D721Med (cell line): ENCODE measurements around the gene P2RY6.

ENCODE experiments used
- DNase-seq: peaks from one replicate; pipeline ENCODE4 v3.0.0; 2011; ENCODE audit warnings: low spot score; ENCODE audit not compliant: insufficient read length
- FAIRE-seq: peaks from 2 replicates; lab custom pipeline; 2011; peaks lifted over from hg19 to GRCh38; lab: Jason Lieb, UNC
- TF ChIP-seq, protein P1 (sequence below): IDR thresholded peaks from 2 replicates; pipeline ENCODE4 v1.5.1; 2012; ENCODE audit warnings: mild to moderate bottlenecking, control low read depth; ENCODE audit not compliant: insufficient read depth; ENCODE audit errors: missing control alignments

Gene P2RY6

GRCh38 chr11:73343076-73343873 lies 71.1 kb downstream of the P2RY6 start:
- DNase-seq, result no peak
- TF ChIP-seq, protein P1, sequence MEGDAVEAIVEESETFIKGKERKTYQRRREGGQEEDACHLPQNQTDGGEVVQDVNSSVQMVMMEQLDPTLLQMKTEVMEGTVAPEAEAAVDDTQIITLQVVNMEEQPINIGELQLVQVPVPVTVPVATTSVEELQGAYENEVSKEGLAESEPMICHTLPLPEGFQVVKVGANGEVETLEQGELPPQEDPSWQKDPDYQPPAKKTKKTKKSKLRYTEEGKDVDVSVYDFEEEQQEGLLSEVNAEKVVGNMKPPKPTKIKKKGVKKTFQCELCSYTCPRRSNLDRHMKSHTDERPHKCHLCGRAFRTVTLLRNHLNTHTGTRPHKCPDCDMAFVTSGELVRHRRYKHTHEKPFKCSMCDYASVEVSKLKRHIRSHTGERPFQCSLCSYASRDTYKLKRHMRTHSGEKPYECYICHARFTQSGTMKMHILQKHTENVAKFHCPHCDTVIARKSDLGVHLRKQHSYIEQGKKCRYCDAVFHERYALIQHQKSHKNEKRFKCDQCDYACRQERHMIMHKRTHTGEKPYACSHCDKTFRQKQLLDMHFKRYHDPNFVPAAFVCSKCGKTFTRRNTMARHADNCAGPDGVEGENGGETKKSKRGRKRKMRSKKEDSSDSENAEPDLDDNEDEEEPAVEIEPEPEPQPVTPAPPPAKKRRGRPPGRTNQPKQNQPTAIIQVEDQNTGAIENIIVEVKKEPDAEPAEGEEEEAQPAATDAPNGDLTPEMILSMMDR, result no peak
- no peak for FAIRE-seq

DNA sequence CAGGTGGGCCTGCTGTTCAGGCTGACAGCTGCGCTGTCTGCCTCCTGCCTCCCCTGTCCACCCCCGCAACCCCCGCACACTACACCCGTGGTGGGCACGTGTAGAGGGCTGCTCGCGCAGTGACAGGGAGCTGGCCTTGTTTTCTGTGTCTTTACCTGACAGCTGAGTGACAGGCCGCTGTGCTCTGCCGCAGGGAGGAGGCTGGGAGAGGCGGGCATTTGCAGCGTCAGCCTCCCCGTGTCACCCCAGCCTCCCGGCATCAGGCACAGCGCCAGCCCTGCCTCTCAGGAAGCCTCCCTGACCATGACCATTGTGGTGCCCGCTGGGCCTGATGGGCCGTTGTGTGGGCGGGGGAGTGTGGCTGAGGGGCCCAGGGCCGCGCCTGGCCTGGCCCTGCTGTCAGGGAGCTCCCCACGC lies 72.1 kb downstream of the P2RY6 start:
- TF ChIP-seq, protein P1, result no peak
- FAIRE-seq, result no peak
- no peak for DNase-seq

GRCh38 chr11:73345481-73346160 lies 73.5 kb downstream of the P2RY6 start:
- no peak for FAIRE-seq
- TF ChIP-seq, protein P1, result no peak

GRCh38 chr11:73346186-73346935 lies 74.2 kb downstream of the P2RY6 start:
- TF ChIP-seq, protein P1, result no peak
- no peak for FAIRE-seq
- no peak for DNase-seq

More at GRCh38 chr11:73345481-73346160, 73.5 kb downstream of the P2RY6 start:
- no peak for DNase-seq

DNA sequence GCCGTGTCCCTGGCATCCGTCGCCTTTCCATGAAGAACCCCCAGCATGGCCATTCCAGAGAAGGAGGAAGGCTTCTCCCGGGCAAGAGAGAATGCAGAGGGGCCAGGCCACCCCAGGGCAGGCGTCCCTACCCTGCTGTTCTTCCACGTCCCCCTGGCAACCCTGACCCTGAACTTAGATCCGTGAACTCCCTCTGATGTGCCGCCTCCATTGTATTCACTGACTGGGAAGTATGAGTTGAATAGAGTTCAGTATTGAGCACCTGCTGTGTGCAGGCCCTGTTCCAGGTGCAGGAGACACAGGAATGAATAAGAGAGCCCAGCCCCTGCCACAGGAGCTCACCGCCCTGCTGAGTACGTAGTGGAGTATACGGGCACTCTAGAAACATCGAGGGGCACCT lies 74.9 kb downstream of the P2RY6 start:
- TF ChIP-seq, protein P1, result no peak
- FAIRE-seq (no peak), DNase-seq (no peak)
